KMS-11 (cell line): ENCODE results near the gene DLK2.

Experiments used
- H2AFZ ChIP-seq: fragments of 200-600 bp; sonication (generic); 2 replicates; pipeline ENCODE4 v1.6.1; 2016; ENCODE audit warnings: antibody characterized with exemption, mixed run types, low read depth
- H3K27ac ChIP-seq: fragments of 200-600 bp; sonication (generic); 2 replicates; pipeline ENCODE4 v1.6.1; 2016; ENCODE audit warnings: mild to moderate bottlenecking, mixed run types
- H3K27me3 ChIP-seq: fragments of 200-600 bp; sonication (generic); 2 replicates; pipeline ENCODE4 v1.6.1; 2017; ENCODE audit warnings: mild to moderate bottlenecking, low read depth, mixed run types, moderate library complexity; ENCODE audit not compliant: insufficient read depth
- H3K36me3 ChIP-seq: fragments of 200-600 bp; sonication (generic); 2 replicates; pipeline ENCODE4 v1.6.1; 2017; ENCODE audit warnings: mild to moderate bottlenecking, mixed run types; ENCODE audit not compliant: insufficient read depth
- H3K4me1 ChIP-seq: fragments of 200-600 bp; sonication (generic); 2 replicates; pipeline ENCODE4 v1.6.1; 2016; ENCODE audit warnings: mild to moderate bottlenecking, low read depth, mixed run types; ENCODE audit not compliant: poor library complexity, severe bottlenecking
- H3K4me2 ChIP-seq: fragments of 200-600 bp; sonication (generic); 2 replicates; pipeline ENCODE4 v1.7.0; 2016; ENCODE audit warnings: mild to moderate bottlenecking, mixed run types
- H3K4me3 ChIP-seq: fragments of 200-600 bp; sonication (generic); IDR thresholded peaks from 2 replicates; pipeline ENCODE4 v1.6.1; 2017; ENCODE audit warnings: low read depth, low read length, mixed read lengths; ENCODE audit not compliant: insufficient read depth
- H3K79me2 ChIP-seq: fragments of 200-600 bp; sonication (generic); 2 replicates; pipeline ENCODE4 v1.6.1; 2016; ENCODE audit warnings: low read depth, mixed run types; ENCODE audit not compliant: insufficient read depth
- H3K9ac ChIP-seq: fragments of 200-600 bp; sonication (generic); 2 replicates; pipeline ENCODE4 v1.6.1; 2016; ENCODE audit warnings: mild to moderate bottlenecking, mixed run types
- H4K20me1 ChIP-seq: fragments of 200-600 bp; sonication (generic); 2 replicates; pipeline ENCODE4 v1.6.1; 2016; ENCODE audit warnings: mild to moderate bottlenecking, mixed run types; ENCODE audit not compliant: insufficient read depth
- TF ChIP-seq, protein P1 (sequence below): fragments of 200-600 bp; sonication (generic); conservative IDR thresholded peaks from 2 replicates; pipeline ENCODE4 v1.6.1; 2017; ENCODE audit warnings: low read depth, mild to moderate bottlenecking, antibody characterized with exemption, low read length, moderate library complexity, mixed read lengths

Gene DLK2

DNA sequence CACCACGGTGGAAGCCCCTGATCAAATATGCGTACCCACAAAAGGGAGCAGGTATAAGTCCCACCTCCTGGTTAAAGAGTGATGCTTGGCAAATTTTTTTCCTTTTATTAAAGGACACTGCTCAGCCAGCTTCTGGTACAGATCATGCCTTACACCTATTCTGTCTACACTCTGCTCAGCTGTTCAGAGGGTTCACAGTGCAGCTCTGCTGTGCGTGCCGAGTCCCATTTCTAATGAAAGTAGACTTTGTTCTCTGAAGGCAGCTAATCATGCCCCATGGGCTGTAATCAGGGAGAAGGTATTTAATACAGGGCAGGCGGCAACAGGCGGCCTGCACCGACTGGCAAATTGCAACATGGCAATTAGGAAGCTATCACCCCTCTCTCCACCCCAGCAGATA lies 38.5 kb upstream of the DLK2 start:
- Histone ChIP-seq H2AFZ (no peak overlapping the region), H4K20me1 (no peaks in the 10 kb centered on the region), H3K27ac (no peak overlapping the region), H3K4me2 (no peak overlapping the region), H3K36me3 (no peaks in the 10 kb centered on the region), H3K27me3 (no peaks in the 10 kb centered on the region), H3K9ac (no peak overlapping the region), H3K79me2 (no peaks in the 10 kb centered on the region; the same call in 1 of the 2 replicates), H3K4me3 (no peak overlapping the region), H3K4me1 (peaks cover 8% of the 10 kb centered on the region)
- TF ChIP-seq, protein P1, sequence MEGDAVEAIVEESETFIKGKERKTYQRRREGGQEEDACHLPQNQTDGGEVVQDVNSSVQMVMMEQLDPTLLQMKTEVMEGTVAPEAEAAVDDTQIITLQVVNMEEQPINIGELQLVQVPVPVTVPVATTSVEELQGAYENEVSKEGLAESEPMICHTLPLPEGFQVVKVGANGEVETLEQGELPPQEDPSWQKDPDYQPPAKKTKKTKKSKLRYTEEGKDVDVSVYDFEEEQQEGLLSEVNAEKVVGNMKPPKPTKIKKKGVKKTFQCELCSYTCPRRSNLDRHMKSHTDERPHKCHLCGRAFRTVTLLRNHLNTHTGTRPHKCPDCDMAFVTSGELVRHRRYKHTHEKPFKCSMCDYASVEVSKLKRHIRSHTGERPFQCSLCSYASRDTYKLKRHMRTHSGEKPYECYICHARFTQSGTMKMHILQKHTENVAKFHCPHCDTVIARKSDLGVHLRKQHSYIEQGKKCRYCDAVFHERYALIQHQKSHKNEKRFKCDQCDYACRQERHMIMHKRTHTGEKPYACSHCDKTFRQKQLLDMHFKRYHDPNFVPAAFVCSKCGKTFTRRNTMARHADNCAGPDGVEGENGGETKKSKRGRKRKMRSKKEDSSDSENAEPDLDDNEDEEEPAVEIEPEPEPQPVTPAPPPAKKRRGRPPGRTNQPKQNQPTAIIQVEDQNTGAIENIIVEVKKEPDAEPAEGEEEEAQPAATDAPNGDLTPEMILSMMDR, result no peak

DNA sequence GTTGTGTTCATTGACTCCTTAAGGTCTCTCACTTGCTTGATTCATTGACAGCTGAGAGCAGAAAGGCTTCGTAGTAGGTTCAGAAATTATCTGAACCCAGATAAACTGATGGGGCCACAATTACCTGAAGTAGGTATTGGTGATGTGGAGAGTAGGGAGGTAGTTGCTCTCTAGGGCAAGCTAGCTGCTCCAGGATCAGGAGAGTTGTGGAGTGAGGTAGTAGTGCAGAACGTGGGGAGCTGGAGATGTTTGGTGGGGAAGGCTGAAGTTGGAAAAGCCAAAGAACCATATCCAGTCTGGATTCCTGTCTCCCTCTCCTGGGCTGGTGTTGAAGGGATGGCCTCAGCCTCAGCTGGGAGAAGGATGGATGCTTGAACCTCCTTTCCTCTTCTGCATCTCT lies 37.9 kb upstream of the DLK2 start:
- H3K9ac ChIP-seq, result no peak overlapping the region

DNA sequence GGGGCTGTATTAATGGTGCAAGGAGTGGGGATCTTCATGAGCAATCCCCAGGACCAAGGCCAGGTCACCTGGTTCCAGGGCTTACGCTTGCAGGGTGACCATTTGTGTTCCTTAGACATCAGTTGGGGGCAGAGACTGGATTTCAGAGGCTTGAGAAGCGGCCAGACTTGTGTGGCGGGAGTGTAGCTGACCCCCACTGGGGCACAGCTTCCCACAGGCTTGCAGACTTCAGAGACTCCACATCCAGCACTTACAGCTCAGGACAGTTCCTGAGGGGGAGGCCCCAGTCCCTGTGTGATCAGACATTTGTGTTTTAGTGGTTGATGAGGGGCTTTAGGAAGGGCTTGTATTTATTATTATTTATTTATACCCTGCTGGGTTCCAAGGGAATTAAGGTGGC lies 37.3 kb upstream of the DLK2 start:
- Histone ChIP-seq H4K20me1 (no peaks in the 10 kb centered on the region), H3K27ac (no peak overlapping the region)
- TF ChIP-seq, protein P1, result no peak

More for the DNA sequence above, 37.9 kb upstream of the DLK2 start:
- Histone ChIP-seq H3K27me3 (no peaks in the 10 kb centered on the region), H3K36me3 (no peaks in the 10 kb centered on the region), H3K27ac (no peak overlapping the region), H3K79me2 (no peaks in the 10 kb centered on the region; the same call in 1 of the 2 replicates), H3K4me2 (no peak overlapping the region), H2AFZ (no peak overlapping the region), H4K20me1 (no peaks in the 10 kb centered on the region), H3K4me1 (peaks cover 8% of the 10 kb centered on the region), H3K4me3 (no peak overlapping the region)
- TF ChIP-seq, protein P1, result no peak

DNA sequence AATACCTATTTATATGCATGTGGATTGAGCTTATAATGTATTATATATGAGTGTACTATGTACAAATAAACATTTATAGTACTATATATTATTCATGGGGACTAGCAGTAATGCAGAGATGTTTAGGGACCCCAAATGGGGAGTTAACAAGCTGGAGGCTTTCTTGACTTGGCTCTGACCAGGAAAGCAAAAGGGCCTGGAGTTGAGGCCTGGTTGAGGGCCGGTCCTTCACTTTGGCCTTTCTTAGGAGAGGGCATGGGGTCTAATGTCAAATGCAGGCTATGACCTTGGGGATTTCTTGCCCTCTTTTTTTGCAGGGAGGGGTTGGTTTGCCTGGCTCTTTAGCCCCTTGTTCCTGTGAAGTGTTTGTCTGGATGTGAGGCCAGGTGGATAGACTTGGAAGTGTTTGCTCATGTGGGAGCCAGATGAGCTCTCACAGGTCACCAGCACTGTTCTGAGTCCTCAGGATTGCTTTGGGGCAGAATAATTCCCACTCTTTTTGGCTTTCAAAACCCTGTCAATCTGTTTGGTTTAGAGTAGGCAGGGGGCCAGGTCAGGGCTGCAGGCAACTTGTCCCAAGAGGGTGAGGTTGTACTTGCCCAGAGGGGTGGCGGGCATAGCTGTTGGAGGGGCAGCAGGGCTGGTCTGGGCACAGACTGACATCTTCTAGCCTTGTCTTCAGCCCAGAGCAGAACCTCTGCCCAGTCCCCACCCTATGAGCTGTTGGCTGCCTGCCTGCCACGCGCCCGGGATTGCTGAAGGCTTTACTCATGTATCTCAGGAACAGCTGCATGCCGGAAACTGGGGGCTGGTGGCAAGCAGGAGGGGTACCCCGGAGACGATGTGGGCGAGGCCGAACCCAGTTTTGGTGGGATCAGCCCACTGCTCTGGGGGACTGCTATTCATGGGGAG lies 36.7 kb upstream of the DLK2 start:
- Histone ChIP-seq H3K9ac (no peak overlapping the region), H2AFZ (no peak overlapping the region), H3K27ac (no peak overlapping the region), H3K36me3 (no peaks in the 10 kb centered on the region), H3K4me1 (peaks cover 8% of the 10 kb centered on the region), H3K79me2 (no peaks in the 10 kb centered on the region; the same call in 1 of the 2 replicates), H3K4me2 (no peak overlapping the region), H3K4me3 (no peak overlapping the region), H4K20me1 (no peaks in the 10 kb centered on the region), H3K27me3 (no peaks in the 10 kb centered on the region)
- TF ChIP-seq, protein P1, result no peak

More for the DNA sequence above, 37.3 kb upstream of the DLK2 start:
- Histone ChIP-seq H3K4me3 (no peak overlapping the region), H3K27me3 (no peaks in the 10 kb centered on the region), H3K79me2 (no peaks in the 10 kb centered on the region; the same call in 1 of the 2 replicates), H3K4me2 (no peak overlapping the region), H3K36me3 (no peaks in the 10 kb centered on the region), H2AFZ (no peak overlapping the region), H3K4me1 (peaks cover 8% of the 10 kb centered on the region), H3K9ac (no peak overlapping the region)
